ENCODE results near the gene NRP2. TPM values are rescaled to one million over a fixed set of nuclear protein-coding genes. Genes with fewer than 3 reads are reported as not detected.

Gene NRP2
- total RNA-seq, 2 donors from 2014 or later: 9.7 to 21.0 TPM

GRCh38 chr2:205845446-205845845 lies 163.1 kb downstream of the NRP2 start:
- no peak for DNase-seq (ENCODE audit: low spot score)
- no peaks in the 10 kb centered on the region for H3K9me3 ChIP-seq
- TF ChIP-seq POLR2A (IDR thresholded peaks at IDR 0.05) (no peak), POLR2AphosphoS5 (IDR thresholded peaks at IDR 0.05) (no peak)
- TF ChIP-seq, protein P1, sequence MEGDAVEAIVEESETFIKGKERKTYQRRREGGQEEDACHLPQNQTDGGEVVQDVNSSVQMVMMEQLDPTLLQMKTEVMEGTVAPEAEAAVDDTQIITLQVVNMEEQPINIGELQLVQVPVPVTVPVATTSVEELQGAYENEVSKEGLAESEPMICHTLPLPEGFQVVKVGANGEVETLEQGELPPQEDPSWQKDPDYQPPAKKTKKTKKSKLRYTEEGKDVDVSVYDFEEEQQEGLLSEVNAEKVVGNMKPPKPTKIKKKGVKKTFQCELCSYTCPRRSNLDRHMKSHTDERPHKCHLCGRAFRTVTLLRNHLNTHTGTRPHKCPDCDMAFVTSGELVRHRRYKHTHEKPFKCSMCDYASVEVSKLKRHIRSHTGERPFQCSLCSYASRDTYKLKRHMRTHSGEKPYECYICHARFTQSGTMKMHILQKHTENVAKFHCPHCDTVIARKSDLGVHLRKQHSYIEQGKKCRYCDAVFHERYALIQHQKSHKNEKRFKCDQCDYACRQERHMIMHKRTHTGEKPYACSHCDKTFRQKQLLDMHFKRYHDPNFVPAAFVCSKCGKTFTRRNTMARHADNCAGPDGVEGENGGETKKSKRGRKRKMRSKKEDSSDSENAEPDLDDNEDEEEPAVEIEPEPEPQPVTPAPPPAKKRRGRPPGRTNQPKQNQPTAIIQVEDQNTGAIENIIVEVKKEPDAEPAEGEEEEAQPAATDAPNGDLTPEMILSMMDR (IDR thresholded peaks at IDR 0.05): no peak
- H3K4me3 ChIP-seq: no peak overlapping the region
- H3K36me3 ChIP-seq: no peaks in the 10 kb centered on the region
- WGBS: 65% methylated on average over 3 of the region's 3 CpGs
- no peaks in the 10 kb centered on the region for H3K4me1 ChIP-seq (replicated peaks)
- intact Hi-C loops (cut with DNase I): no loop called here
- H3K27me3 ChIP-seq (replicated peaks; ENCODE audit: insufficient read depth): no peaks in the 10 kb centered on the region
- H3K27ac ChIP-seq: no peak overlapping the region

Data from prostate gland (tissue), 2 donors.